ENCODE results near the gene CLCN6.

The CLCN6 gene

GRCh38 chr1:11831945-11832725 lies 26.1 kb downstream of the CLCN6 start:
- no peak for DNase-seq (ENCODE audit: low read depth)

GRCh38 chr1:11833497-11833896 lies 27.5 kb downstream of the CLCN6 start:
- no peak for DNase-seq (ENCODE audit: low read depth)

GRCh38 chr1:11833900-11834299 lies 27.9 kb downstream of the CLCN6 start:
- DNase-seq (ENCODE audit: low read depth), result no peak

GRCh38 chr1:11835441-11836225 lies 29.6 kb downstream of the CLCN6 start:
- DNase-seq (ENCODE audit: low read depth), result no peak

- no peak for DNase-seq (ENCODE audit: low read depth)
Observed at GRCh38 chr1:11836955-11837766, 31.2 kb downstream of the CLCN6 start.

GRCh38 chr1:11837767-11838348 lies 31.9 kb downstream of the CLCN6 start:
- DNase-seq (ENCODE audit: low read depth), result no peak

GRCh38 chr1:11838349-11839272 lies 32.6 kb downstream of the CLCN6 start:
- peak; percentile 66 for DNase-seq (ENCODE audit: low read depth)

GRCh38 chr1:11839727-11840705 lies 34.0 kb downstream of the CLCN6 start:
- DNase-seq (ENCODE audit: low read depth), result no peak

- no peak for DNase-seq (ENCODE audit: low read depth)
Observed at GRCh38 chr1:11841245-11842153, 35.5 kb downstream of the CLCN6 start.

- DNase-seq (ENCODE audit: low read depth), result peak; percentile 37
Observed at GRCh38 chr1:11842154-11843041, 36.4 kb downstream of the CLCN6 start.

- peak; percentile 33 for DNase-seq (ENCODE audit: low read depth)
Observed at GRCh38 chr1:11845641-11846335, 39.8 kb downstream of the CLCN6 start.

- DNase-seq (ENCODE audit: low read depth), result no peak
Observed at GRCh38 chr1:11847667-11848372, 41.8 kb downstream of the CLCN6 start, which contains the start of gene NPPA. TSS of gene NPPA (minus strand) at chr1:11847783. CDS start at chr1:11847684, 99 bp downstream.

GRCh38 chr1:11848373-11848700 lies 42.3 kb downstream of the CLCN6 start:
- DNase-seq (ENCODE audit: low read depth), result peak; percentile 31

GRCh38 chr1:11850156-11850555 lies 44.2 kb downstream of the CLCN6 start:
- no peak for DNase-seq (ENCODE audit: low read depth)

GRCh38 chr1:11851180-11851579 lies 45.2 kb downstream of the CLCN6 start:
- no peak for DNase-seq (ENCODE audit: low read depth)

- DNase-seq (ENCODE audit: low read depth), result no peak
Observed at GRCh38 chr1:11854519-11854918, 48.5 kb downstream of the CLCN6 start.

Measured in EH (cell line).